H1 (cell line): Measurements from ENCODE around the gene CLIC3. TPM values are rescaled to one million over a fixed set of nuclear protein-coding genes. Genes with fewer than 3 reads are reported as not detected.

Experiments
- RXRA ChIP-seq: IDR thresholded peaks from 2 replicates; pipeline ENCODE4 v1.6.1; 2011; ENCODE audit warnings: low read depth, mild to moderate bottlenecking, low read length, moderate library complexity; ENCODE audit not compliant: insufficient read depth
- TCF12 ChIP-seq: IDR thresholded peaks from 2 replicates; pipeline ENCODE4 v1.6.1; 2011; ENCODE audit warnings: low read depth, mild to moderate bottlenecking, low read length
- polyA plus RNA-seq, 7 experiments: library from polyadenylated mRNA; depleted of rRNA in 3 of 7; stranded (reverse) in 5 of 7; unstranded in 2 of 7; fragments of >200 nt in 5 of 7; fragments of 200-250 nt in 2 of 7; gene quantifications; 1 replicate in 5 of 7; 2 replicates in 1 of 7; 4 replicates in 1 of 7; pipeline versions ENCODE4 v1.2.1 to v1.2.3, GENCODE V29; 2011 to 2013; ENCODE audit warnings: missing spikeins in 2 of 7, mixed read lengths in 2 of 7
- total RNA-seq: library from RNA; stranded (reverse); fragmentation: NEBNext Ultra II Directional; extraction: Animal tissue kit (Norgen Biotek cat#: 25700); gene quantifications from 2 replicates; pipeline ENCODE4 v1.2.1, GENCODE V29; 2021

Gene CLIC3
- total and polyA plus RNA-seq, 2 of the 8 experiments (the other 6 are each of a cell fraction or from before 2014, with no cell fraction given), result 0.12 TPM; not detected in 1

DNA sequence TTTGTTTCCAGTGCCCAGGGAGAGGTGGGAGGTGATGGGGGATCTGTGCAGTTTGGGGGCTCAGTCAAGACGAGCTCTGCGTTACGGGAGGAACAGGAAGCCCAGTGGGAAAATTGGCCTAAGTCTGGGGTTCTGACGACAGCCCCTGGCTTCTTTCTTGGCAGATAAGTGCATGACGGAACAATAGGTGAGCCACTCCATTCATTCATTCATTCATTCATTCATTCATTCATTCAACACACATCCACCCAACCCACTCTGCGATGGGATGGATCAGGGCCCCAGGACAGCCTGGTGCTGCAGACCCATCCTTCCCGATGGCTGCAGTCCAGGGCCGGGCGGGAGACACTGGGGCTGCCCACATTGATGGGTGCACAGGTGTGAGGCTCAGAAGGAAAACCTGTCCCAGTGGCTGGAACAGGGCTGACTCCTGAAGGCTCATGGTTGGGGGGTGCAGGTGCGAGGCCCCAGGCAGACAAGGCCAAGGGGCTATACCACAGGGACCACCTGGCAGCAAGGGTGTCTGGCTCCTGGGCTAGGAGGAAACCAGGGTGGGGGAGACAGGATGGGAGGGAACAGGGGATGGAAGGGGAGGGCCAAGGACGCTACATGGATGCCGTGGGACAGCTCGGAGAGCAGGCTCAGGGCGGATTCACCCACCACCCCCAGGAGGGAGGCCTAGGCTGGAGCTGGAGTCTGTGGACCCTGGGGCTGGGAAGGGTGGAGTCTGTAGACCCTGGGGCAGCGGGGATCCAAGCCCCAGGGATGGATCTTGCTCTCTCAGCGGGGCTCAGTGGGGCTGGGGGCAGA lies 15.5 kb downstream of the CLIC3 start (continued):
- no peak for TF ChIP-seq TCF12
- TF ChIP-seq RXRA, result no peak
- TF ChIP-seq, all 59 proteins: peak for 0
